Measurements from ENCODE around the gene ZNF554.

DNA sequence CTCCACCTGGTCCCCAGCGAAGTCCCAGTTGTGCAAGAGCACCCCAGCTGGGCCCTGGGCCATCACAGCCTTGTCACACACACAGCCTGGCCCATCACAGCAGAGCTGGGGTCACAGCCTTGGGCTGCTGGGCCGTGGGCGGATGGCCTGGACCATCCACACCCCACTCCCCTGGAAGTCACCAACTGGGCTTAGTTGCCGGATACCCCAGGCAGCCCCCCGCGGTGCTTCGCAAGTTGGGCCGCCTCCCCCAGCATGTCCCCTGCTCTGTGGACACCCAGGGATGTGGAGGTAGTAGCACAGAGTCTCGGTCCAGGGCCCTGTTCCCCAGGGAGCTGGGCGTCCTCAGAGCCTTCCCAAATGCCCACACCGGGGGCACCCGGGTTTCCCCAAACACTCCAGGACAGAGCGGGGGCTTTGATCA is 4.5 kb upstream of the ZNF554 start:
- TF ChIP-seq, protein P1, sequence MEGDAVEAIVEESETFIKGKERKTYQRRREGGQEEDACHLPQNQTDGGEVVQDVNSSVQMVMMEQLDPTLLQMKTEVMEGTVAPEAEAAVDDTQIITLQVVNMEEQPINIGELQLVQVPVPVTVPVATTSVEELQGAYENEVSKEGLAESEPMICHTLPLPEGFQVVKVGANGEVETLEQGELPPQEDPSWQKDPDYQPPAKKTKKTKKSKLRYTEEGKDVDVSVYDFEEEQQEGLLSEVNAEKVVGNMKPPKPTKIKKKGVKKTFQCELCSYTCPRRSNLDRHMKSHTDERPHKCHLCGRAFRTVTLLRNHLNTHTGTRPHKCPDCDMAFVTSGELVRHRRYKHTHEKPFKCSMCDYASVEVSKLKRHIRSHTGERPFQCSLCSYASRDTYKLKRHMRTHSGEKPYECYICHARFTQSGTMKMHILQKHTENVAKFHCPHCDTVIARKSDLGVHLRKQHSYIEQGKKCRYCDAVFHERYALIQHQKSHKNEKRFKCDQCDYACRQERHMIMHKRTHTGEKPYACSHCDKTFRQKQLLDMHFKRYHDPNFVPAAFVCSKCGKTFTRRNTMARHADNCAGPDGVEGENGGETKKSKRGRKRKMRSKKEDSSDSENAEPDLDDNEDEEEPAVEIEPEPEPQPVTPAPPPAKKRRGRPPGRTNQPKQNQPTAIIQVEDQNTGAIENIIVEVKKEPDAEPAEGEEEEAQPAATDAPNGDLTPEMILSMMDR (IDR thresholded peaks at IDR 0.05): no peak
- TF ChIP-seq POLR2A (IDR thresholded peaks at IDR 0.05): no peak

Data from lower leg skin (tissue), 3 donors.